ENCODE data around the gene CDHR3. TPM values are rescaled to one million over a fixed set of nuclear protein-coding genes. Genes with fewer than 3 reads are reported as not detected.

CDHR3 gene
- total RNA-seq, 1 experiment from 2014 or later, result 3.3 TPM

- Histone ChIP-seq H3K56ac (ENCODE audit: insufficient read length, low read depth, low read length) (no peak overlapping the region), H3K18ac (ENCODE audit: insufficient read length, low read depth, low read length) (no peak overlapping the region), H3K4ac (ENCODE audit: low read depth, low read length) (no peak overlapping the region), H3K9ac (ENCODE audit: extremely low read depth, insufficient read length, low read length) (no peak overlapping the region), H2AK5ac (ENCODE audit: insufficient read length, low read length) (no peak overlapping the region), H3K27me3 (ENCODE audit: insufficient read depth, low read length) (no peaks in the 10 kb centered on the region), H3T11ph (ENCODE audit: low read length) (no peak overlapping the region), H3K79me2 (ENCODE audit: insufficient read depth, low read length) (no peaks in the 10 kb centered on the region), H2BK15ac (ENCODE audit: low read depth, low read length) (no peak overlapping the region), H2BK20ac (ENCODE audit: low read depth, low read length, poor library complexity, severe bottlenecking) (no peak overlapping the region), H3K14ac (ENCODE audit: insufficient read depth, low read length) (no peak overlapping the region), H3K4me1 (ENCODE audit: insufficient read depth, low read length) (peaks cover 22% of the 10 kb centered on the region), H4K91ac (ENCODE audit: insufficient read length, low read depth, low read length) (no peak overlapping the region), H3K79me1 (ENCODE audit: insufficient read depth, low read depth, low read length, poor library complexity, severe bottlenecking) (no peaks in the 10 kb centered on the region), H4K20me1 (ENCODE audit: control insufficient read depth, insufficient read depth, insufficient read length) (no peaks in the 10 kb centered on the region), H4K5ac (ENCODE audit: insufficient read length, low read depth, low read length) (no peak overlapping the region), H3K4me2 (ENCODE audit: insufficient read depth, insufficient read length, low read length) (no peak overlapping the region), H3K23me2 (ENCODE audit: insufficient read length, low read depth, low read length, poor library complexity, severe bottlenecking) (no peaks in the 10 kb centered on the region), H4K8ac (replicated peaks; ENCODE audit: insufficient read length, low read depth, low read length) (no peak overlapping the region), H2AFZ (ENCODE audit: low read length) (no peak overlapping the region), H2BK120ac (ENCODE audit: low read depth, low read length, poor library complexity, severe bottlenecking) (no peak overlapping the region), H3K9me3 (ENCODE audit: control insufficient read depth, low read depth, low read length) (no peaks in the 10 kb centered on the region), H3K23ac (ENCODE audit: insufficient read length, low read depth, low read length) (no peak overlapping the region), H2BK5ac (ENCODE audit: insufficient read length, low read length) (no peak overlapping the region), H3K27ac (ENCODE audit: insufficient read length, low read depth, low read length) (no peak overlapping the region), H2BK12ac (ENCODE audit: insufficient read length, low read depth, low read length) (no peak overlapping the region)
- Mint-ChIP-seq H3K27ac (peak overlapping the region in 1 of 3 experiments; percentile 87; a peak in 1 of 7 replicates), H3K9me3 (no peaks in the 10 kb centered on the region), H3K4me1 (peaks cover 66 to 69% of the 10 kb centered on the region in 2 experiments), H3K4me3 (no peak overlapping the region), H3K36me3 (ENCODE audit: insufficient read depth in 1 of 3, low read depth in 3 of 3) (no peaks in the 10 kb centered on the region), H3K27me3 (ENCODE audit: low read depth) (peaks cover 2% of the 10 kb centered on the region; the same call in 1 of the 2 replicates)
- no CpG with 5 or more reads among the region's 2 CpGs for WGBS (ENCODE audit: extremely low coverage, insufficient read length, low lambda C conversion rate)
- TF ChIP-seq, protein P1, sequence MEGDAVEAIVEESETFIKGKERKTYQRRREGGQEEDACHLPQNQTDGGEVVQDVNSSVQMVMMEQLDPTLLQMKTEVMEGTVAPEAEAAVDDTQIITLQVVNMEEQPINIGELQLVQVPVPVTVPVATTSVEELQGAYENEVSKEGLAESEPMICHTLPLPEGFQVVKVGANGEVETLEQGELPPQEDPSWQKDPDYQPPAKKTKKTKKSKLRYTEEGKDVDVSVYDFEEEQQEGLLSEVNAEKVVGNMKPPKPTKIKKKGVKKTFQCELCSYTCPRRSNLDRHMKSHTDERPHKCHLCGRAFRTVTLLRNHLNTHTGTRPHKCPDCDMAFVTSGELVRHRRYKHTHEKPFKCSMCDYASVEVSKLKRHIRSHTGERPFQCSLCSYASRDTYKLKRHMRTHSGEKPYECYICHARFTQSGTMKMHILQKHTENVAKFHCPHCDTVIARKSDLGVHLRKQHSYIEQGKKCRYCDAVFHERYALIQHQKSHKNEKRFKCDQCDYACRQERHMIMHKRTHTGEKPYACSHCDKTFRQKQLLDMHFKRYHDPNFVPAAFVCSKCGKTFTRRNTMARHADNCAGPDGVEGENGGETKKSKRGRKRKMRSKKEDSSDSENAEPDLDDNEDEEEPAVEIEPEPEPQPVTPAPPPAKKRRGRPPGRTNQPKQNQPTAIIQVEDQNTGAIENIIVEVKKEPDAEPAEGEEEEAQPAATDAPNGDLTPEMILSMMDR (conservative IDR thresholded peaks at IDR 0.05), result no peak
- DNase-seq, result no peak
Observed at GRCh38 chr7:105989191-105989590, 26.1 kb downstream of the CDHR3 start.

Data from H9 (cell line).